SK-N-SH (cell line): ENCODE data around the gene REM1.

Source experiments
- CHD2 ChIP-seq: fragments of 150-350 bp; IDR thresholded peaks from 2 replicates; pipeline ENCODE4 v1.6.1; 2018; ENCODE audit warnings: low read length; ENCODE audit not compliant: partially characterized antibody
- GABPA ChIP-seq: IDR thresholded peaks from 2 replicates; pipeline ENCODE4 v1.4.0; 2012; ENCODE audit warnings: low read depth, mild to moderate bottlenecking

DNA sequence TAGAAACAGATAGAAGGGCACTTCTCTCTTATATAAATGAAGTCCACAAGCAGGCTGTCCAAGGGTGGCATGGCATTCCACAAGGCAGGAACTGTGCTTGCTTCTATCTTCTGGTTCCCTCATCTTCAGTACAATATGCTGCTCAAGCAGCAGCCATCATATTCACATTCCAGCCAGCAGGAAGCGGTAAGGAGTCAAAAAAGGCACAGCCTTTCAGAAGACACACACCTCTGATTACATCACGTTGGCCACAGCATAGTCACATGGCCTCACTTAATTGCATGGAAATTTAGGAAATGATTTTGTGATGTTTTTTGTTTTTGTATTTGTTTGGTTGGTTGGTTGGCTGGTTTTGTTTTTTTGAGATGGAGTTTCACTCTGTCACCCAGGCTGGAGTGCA lies 19.0 kb downstream of the REM1 start:
- no peak for TF ChIP-seq GABPA
- no peak for TF ChIP-seq CHD2
